Heart right ventricle (tissue), 16 donors: ENCODE data around the gene GFPT2. TPM values are rescaled to one million over a fixed set of nuclear protein-coding genes. Genes with fewer than 3 reads are reported as not detected.

Source experiments
- ATAC-seq, 8 donors: fragments of 200-7000 bp; cut with Tn5 transposase; one replicate each; pipeline ENCODE4 v1.9.1; 2020; ENCODE audit warnings: mild to moderate bottlenecking in 8 of 8, moderate library complexity in 8 of 8, moderate number of reproducible peaks in 1 of 8
- DNase-seq, 2 donors: peaks; one replicate each; pipeline ENCODE4 v3.0.0-alpha.2; 2020
- H3K27ac ChIP-seq, 10 donors: fragments of 200-600 bp; sonication (generic) in 2 of 10; one replicate each; pipeline versions ENCODE4 v1.5.0 to v1.8.0; 2020 to 2022; ENCODE audit warnings: mild to moderate bottlenecking in 3 of 10
- H3K27me3 ChIP-seq, 7 donors: fragments of 200-600 bp; one replicate each; pipeline ENCODE4 v1.8.0; 2021 to 2022; ENCODE audit warnings: mild to moderate bottlenecking in 2 of 7
- H3K36me3 ChIP-seq, 9 donors: fragments of 200-600 bp; sonication (generic) in 1 of 9; one replicate each; pipeline versions ENCODE4 v1.5.0 to v1.8.0; 2020 to 2022; ENCODE audit warnings: mild to moderate bottlenecking in 2 of 9
- H3K4me1 ChIP-seq, 9 donors: fragments of 200-600 bp; sonication (generic) in 1 of 9; one replicate each; pipeline versions ENCODE4 v1.5.0 to v1.8.0; 2020 to 2022; ENCODE audit warnings: mild to moderate bottlenecking in 4 of 9
- H3K4me3 ChIP-seq, 10 donors: fragments of 200-600 bp; sonication (generic) in 2 of 10; one replicate each; pipeline versions ENCODE4 v1.5.0 to v1.8.0; 2020 to 2022; ENCODE audit warnings: mild to moderate bottlenecking in 7 of 10, moderate library complexity in 2 of 10
- H3K9me3 ChIP-seq, 11 donors: fragments of 200-600 bp in 10 of 11; sonication (generic) in 2 of 11; one replicate each; pipeline versions ENCODE4 v1.5.0 to v1.8.0; 2013 to 2022; ENCODE audit warnings: mild to moderate bottlenecking in 2 of 11, control low read depth in 1 of 11, moderate library complexity in 1 of 11
- WGBS, 2 donors: extraction: QIAGEN DNeasy Blood & Tissue Kit; methylation state at CpG; one replicate each; pipeline ENCODE4 v1.1.7; 2013; ENCODE audit warnings: inconsistent platforms in 1 of 2; 5-methylcytosine and 5-hydroxymethylcytosine counted together
- intact Hi-C, 10 donors: fragments of 100-400 bp; cut with DNase I; formaldehyde crosslinking; loops; one replicate each; pipeline versions ENCODE4 v1.11.1 to v1.14.2; 2022
- polyA plus RNA-seq, 2 donors: library from polyadenylated mRNA; stranded (reverse); fragments of 200-250 nt; gene quantifications; one replicate each; pipeline ENCODE4 v1.2.3, GENCODE V29; 2013
- total RNA-seq, 10 donors: library from RNA; stranded (reverse); fragmentation: NEBNext Ultra II Directional in 3 of 10; extraction: Animal tissue kit (Norgen Biotek cat#: 25700) in 3 of 10; gene quantifications; one replicate each; pipeline versions ENCODE4 v1.2.1 to v1.2.4, GENCODE V29; 2021 to 2023
- TF ChIP-seq, protein P1 (sequence below), 9 donors: fragments of 200-600 bp; sonication (generic) in 2 of 9; IDR thresholded peaks; one replicate each; pipeline versions ENCODE4 v1.5.0 to v1.8.0; 2021 to 2022; ENCODE audit warnings: antibody characterized with exemption in 9 of 9, mild to moderate bottlenecking in 5 of 9, moderate library complexity in 1 of 9
- donor health status: Arrhythmogenic right ventricular cardiomyopathy.
- donor health status: ischemic (EF 13 %, LVEDD 7.1; RV severe dilation, severe dysfunction).
- donor health status: healthy with polysubstance abuse.
- donor health status: DM: no; HTN: yes; CAD: no.
- donor health status: DM: no; HTN: no; CAD: no.
- donor health status: ischemic (EF 25% LVEDD 6.9; RV normal size, moderate dysfunction).
- donor health status: ischemic (EF 25% LVEDD 5.7; RV mildly dilated, moderate dysfunction).
- donor health status: healthy.
- donor health status: DM: yes; HTN: yes; CAD: no.
- donor health status: Ischemic cardiomyopathy.
- donor health status: ischemic (EF 35%, LVEDD 5.7; RV mildly dilated, moderate dysfunction).
- donor health status: nonischemic (EF 11% LVEDD 7.7; RV severe dilation, severe dysfunction).
- donor health status: DM: yes; HTN: yes; CAD: no.
- donor health status: PGD.
- donor health status: ischemic (EF 29% LVEDD 5.4; RV normal size, mild dysfunction).
- donor health status: nonischemic (EF 23%, LVEDD 6.1; RV moderate dilation, normal function).

Gene GFPT2
- total and polyA plus RNA-seq, 12 donors, result 2.5 to 19.4 (median 6.9) TPM

DNA sequence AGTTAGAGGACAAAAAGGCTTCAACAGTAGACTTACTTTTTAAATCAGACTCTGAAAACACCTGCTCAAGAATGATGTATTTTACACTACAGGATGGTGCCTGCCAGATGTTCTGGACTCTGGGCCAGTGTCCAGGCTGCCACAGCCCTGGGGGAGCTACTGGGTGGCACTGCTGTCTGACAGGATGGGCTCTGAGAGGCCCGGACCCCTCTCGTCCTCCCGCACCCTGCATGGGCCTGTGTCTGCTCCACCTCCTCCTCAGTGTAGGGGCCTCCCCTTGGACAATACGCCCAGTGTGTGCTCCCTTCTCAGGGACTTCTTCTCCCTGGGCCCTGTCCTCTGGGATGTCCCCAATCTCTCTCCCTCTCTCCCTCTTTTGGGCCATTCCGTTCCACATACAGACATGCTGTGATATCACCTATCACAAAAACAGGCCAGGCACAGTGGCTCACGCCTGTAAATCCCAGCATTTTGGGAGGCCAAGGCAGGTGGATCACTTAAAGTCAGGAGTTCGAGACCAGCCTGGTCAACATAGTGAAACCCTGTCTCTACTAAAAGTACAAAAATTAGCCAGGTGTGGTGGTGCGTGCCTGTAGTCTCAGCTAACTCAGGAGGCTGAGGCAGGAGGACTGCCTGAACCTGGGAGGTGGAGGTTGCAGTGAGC, 23.4 kb downstream of the GFPT2 start:
- H3K27ac ChIP-seq, result peak overlapping the region in 6 of 10 donors; percentile 11 to 77 (median 30)
- no peak for DNase-seq
- intact Hi-C loops, result loop anchor here in 5 of 10 donors (5.0 to 10.0 kb wide), 2 partner anchors 202 to 205 kb away; no protein-coding TSS in a partner anchor

DNA sequence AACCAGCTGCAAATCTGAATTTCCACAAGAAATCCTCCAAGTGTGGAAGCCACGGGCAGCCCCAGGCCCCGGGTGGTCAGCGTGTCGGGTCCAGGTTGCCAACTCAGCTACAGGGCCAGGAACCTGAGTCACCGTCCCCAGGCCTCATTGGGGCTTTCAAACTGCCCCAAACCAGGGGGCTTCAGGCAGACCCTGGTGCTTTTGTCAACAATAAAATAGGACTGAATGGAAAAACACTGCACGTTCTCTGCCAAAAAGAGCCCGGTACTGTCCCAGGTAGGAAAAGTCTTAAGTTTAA, 24.0 kb downstream of the GFPT2 start:
- ATAC-seq (no peak), DNase-seq (no peak)
- Histone ChIP-seq H3K4me1 (peaks cover 0 to 26% (median 0%) of the 10 kb centered on the region in 9 donors), H3K9me3 (no peaks in the 10 kb centered on the region), H3K27me3 (peaks cover 0 to 20% (median 7%) of the 10 kb centered on the region in 7 donors), H3K36me3 (peaks cover 0 to 27% (median 0%) of the 10 kb centered on the region in 9 donors), H3K4me3 (no peak overlapping the region), H3K27ac (no peak overlapping the region)
- intact Hi-C loops, result loop anchor here in 5 of 10 donors (5.0 to 10.0 kb wide), 2 partner anchors 202 to 204 kb away; no protein-coding TSS in a partner anchor
- WGBS, 2 donors, result 95 to 97% methylated on average over 7 of the region's 7 CpGs
- TF ChIP-seq, protein P1, sequence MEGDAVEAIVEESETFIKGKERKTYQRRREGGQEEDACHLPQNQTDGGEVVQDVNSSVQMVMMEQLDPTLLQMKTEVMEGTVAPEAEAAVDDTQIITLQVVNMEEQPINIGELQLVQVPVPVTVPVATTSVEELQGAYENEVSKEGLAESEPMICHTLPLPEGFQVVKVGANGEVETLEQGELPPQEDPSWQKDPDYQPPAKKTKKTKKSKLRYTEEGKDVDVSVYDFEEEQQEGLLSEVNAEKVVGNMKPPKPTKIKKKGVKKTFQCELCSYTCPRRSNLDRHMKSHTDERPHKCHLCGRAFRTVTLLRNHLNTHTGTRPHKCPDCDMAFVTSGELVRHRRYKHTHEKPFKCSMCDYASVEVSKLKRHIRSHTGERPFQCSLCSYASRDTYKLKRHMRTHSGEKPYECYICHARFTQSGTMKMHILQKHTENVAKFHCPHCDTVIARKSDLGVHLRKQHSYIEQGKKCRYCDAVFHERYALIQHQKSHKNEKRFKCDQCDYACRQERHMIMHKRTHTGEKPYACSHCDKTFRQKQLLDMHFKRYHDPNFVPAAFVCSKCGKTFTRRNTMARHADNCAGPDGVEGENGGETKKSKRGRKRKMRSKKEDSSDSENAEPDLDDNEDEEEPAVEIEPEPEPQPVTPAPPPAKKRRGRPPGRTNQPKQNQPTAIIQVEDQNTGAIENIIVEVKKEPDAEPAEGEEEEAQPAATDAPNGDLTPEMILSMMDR (IDR thresholded peaks at IDR 0.05), result no peak

More for the DNA sequence above, 23.4 kb downstream of the GFPT2 start:
- no peak overlapping the region for H3K4me3 ChIP-seq
- H3K27me3 ChIP-seq, result peaks cover 0 to 20% (median 7%) of the 10 kb centered on the region in 7 donors
- peaks cover 0 to 26% (median 0%) of the 10 kb centered on the region in 9 donors for H3K4me1 ChIP-seq
- peaks cover 0 to 32% (median 0%) of the 10 kb centered on the region in 9 donors for H3K36me3 ChIP-seq
- 91 to 96% methylated on average over 8 of the region's 8 CpGs for WGBS, 2 donors
- TF ChIP-seq, protein P1 (IDR thresholded peaks at IDR 0.05), result no peak
- no peak for ATAC-seq
- no peaks in the 10 kb centered on the region for H3K9me3 ChIP-seq

DNA sequence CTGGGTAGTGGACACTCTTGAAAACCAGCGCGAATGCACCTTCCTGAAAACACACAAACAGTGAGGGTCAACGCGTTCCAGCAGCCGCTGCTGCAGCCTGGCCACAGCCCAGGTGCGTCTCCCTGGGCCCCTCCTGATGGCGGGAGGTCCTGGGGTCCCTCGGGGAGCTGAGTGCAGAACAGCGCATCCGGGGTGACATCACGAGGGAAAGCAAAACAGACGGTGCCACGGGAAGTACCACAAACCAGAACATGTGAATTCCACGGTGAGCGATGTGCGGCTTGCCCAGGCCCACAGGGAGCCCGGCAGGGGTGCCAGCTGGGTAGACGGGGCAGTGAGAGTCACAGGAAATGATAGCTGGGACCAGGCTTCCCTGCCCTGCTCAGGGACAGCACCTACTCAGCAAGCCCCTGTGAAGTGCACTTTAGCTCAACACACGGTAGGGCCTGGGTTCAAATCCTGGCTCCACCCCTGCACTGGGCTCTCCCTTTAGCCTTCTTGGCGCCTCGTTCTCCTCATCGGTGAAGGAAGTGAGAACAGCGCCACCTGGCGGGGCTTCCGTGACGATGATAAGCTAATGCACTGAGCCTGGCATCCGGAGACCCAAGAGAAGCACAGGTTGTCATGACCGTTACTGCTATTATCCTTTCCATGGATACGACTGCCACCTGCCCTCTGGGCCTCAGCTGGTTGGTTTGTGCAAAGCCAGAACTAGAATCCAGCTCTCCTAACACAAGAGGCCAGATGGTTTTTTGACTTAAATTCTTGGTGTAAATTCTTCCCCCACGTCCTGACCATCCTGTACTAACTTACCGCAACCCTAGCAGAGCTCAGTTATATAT, 24.6 kb downstream of the GFPT2 start:
- Histone ChIP-seq H3K4me1 (peaks cover 0 to 26% (median 0%) of the 10 kb centered on the region in 9 donors), H3K27me3 (peaks cover 0 to 20% (median 7%) of the 10 kb centered on the region in 7 donors), H3K9me3 (no peaks in the 10 kb centered on the region), H3K36me3 (peaks cover 0 to 31% (median 0%) of the 10 kb centered on the region in 9 donors), H3K4me3 (no peak overlapping the region), H3K27ac (no peak overlapping the region)
- DNase-seq (peak; percentile 70 to 81), ATAC-seq (peak in 6 of 8 donors; percentile 33 to 61 (median 42))
- intact Hi-C loops, result loop anchor here in 5 of 10 donors (1.0 to 10.0 kb wide), 3 partner anchors 35 to 204 kb away; no protein-coding TSS in a partner anchor
- 69 to 71% methylated on average over 31 of the region's 31 CpGs for whole genome bisulfite sequencing, 2 donors
- TF ChIP-seq, protein P1 (IDR thresholded peaks at IDR 0.05), result peak; percentile 38 to 86 (median 72)

DNA sequence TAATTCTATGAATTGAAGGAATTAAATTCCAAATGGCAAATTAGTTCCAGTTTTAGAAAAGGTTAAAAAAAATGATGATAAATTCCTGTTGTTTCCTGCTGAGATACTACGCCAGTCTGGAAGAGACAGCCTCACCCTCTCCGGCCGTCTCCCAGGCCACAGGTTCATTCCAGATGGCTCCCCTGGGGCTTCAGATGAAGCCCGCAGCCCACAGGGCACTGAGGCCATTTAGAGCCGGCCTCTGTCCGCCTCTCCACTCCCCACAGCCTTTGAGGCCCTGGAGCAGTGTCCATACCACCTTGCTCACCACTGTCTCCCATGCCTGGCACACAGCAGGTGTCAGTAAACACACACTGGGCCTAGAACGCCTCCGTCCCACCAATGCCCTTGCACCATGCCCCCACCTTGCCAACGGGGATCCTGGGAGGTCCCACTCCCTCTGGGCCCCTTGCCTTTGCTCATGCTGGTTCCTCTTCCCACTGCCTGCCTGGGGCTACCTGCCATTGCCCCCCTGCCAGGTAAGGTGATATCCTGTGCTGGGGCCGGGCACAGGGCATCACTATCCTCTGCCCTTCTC, 26.1 kb downstream of the GFPT2 start:
- DNase-seq (no peak), ATAC-seq (no peak)
- Histone ChIP-seq H3K4me1 (peaks cover 0 to 13% (median 0%) of the 10 kb centered on the region in 9 donors), H3K9me3 (no peaks in the 10 kb centered on the region), H3K27me3 (peaks cover 0 to 7% (median 0%) of the 10 kb centered on the region in 7 donors), H3K36me3 (peaks cover 0 to 37% (median 0%) of the 10 kb centered on the region in 9 donors), H3K4me3 (no peak overlapping the region), H3K27ac (no peak overlapping the region)
- 84 to 85% methylated on average over 10 of the region's 10 CpGs for WGBS, 2 donors
- intact Hi-C loops, result loop anchor here in 5 of 10 donors (5.0 to 10.0 kb wide), 2 partner anchors 200 to 202 kb away; no protein-coding TSS in a partner anchor
- TF ChIP-seq, protein P1 (IDR thresholded peaks at IDR 0.05), result no peak
